Measurements from ENCODE around the gene RBMS1. TPM values are rescaled to one million over a fixed set of nuclear protein-coding genes. Genes with fewer than 3 reads are reported as not detected.

The RBMS1 gene
- total RNA-seq, 1 donor: 111 TPM

- Histone ChIP-seq H3K36me3 (ENCODE audit: insufficient read depth, low read length) (no peaks in the 10 kb centered on the region), H3K4me2 (ENCODE audit: insufficient read depth, low read length) (no peak overlapping the region), H3K27me3 (ENCODE audit: insufficient read depth, low read length) (no peaks in the 10 kb centered on the region), H3K4me1 (ENCODE audit: insufficient read depth, low read length) (peaks cover 33% of the 10 kb centered on the region), H3K27ac (ENCODE audit: low read depth, low read length) (no peak overlapping the region), H3K4me3 (ENCODE audit: insufficient read depth, low read length) (no peak overlapping the region), H3K9me3 (ENCODE audit: low read depth, low read length) (no peaks in the 10 kb centered on the region), H4K20me1 (ENCODE audit: insufficient read depth, low read length) (no peaks in the 10 kb centered on the region), H2AFZ (ENCODE audit: low read length) (no peak overlapping the region), H3K79me2 (ENCODE audit: insufficient read depth, low read length) (no peaks in the 10 kb centered on the region)
- TF ChIP-seq, protein P1, sequence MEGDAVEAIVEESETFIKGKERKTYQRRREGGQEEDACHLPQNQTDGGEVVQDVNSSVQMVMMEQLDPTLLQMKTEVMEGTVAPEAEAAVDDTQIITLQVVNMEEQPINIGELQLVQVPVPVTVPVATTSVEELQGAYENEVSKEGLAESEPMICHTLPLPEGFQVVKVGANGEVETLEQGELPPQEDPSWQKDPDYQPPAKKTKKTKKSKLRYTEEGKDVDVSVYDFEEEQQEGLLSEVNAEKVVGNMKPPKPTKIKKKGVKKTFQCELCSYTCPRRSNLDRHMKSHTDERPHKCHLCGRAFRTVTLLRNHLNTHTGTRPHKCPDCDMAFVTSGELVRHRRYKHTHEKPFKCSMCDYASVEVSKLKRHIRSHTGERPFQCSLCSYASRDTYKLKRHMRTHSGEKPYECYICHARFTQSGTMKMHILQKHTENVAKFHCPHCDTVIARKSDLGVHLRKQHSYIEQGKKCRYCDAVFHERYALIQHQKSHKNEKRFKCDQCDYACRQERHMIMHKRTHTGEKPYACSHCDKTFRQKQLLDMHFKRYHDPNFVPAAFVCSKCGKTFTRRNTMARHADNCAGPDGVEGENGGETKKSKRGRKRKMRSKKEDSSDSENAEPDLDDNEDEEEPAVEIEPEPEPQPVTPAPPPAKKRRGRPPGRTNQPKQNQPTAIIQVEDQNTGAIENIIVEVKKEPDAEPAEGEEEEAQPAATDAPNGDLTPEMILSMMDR (IDR thresholded peaks at IDR 0.05; ENCODE audit: extremely low read depth, low read depth, low read length): no peak
- no peak for DNase-seq (ENCODE audit: insufficient read length, low spot score, missing footprints)
Measured at GRCh38 chr2:160256507-160256906, 237.1 kb downstream of the RBMS1 start.

DNA sequence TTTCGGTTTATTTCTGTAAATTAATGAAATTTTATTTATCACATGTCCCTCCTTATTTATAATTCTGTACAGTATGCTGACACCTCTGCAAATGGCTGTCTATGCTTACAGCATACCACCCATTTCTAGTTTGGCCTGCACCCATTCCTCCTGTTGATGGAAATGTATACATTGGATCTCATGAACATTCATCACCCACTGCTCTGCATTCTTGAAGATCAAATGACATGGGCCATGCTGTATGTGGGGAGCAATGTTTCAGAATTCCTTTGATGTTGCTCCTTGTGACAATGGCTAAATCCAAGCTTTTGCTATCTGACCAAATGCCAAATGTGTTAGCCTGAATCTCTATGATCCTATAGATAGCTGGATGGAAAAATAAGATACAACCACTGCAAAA, 238.2 kb downstream of the RBMS1 start:
- TF ChIP-seq, protein P1 (IDR thresholded peaks at IDR 0.05; ENCODE audit: extremely low read depth, low read depth, low read length): no peak
- DNase-seq (ENCODE audit: insufficient read length, low spot score, missing footprints): no peak
- no peaks in the 10 kb centered on the region for H3K79me2 ChIP-seq (ENCODE audit: insufficient read depth, low read length)
- no peak overlapping the region for H3K4me2 ChIP-seq (ENCODE audit: insufficient read depth, low read length)
- peaks cover 33% of the 10 kb centered on the region for H3K4me1 ChIP-seq (ENCODE audit: insufficient read depth, low read length)
- H4K20me1 ChIP-seq (ENCODE audit: insufficient read depth, low read length): no peaks in the 10 kb centered on the region
- H3K27me3 ChIP-seq (ENCODE audit: insufficient read depth, low read length): no peaks in the 10 kb centered on the region
- no peak overlapping the region for H2AFZ ChIP-seq (ENCODE audit: low read length)
- H3K4me3 ChIP-seq (ENCODE audit: insufficient read depth, low read length): no peak overlapping the region
- H3K27ac ChIP-seq (ENCODE audit: low read depth, low read length): no peak overlapping the region
- H3K36me3 ChIP-seq (ENCODE audit: insufficient read depth, low read length): no peaks in the 10 kb centered on the region
- no peaks in the 10 kb centered on the region for H3K9me3 ChIP-seq (ENCODE audit: low read depth, low read length)

DNA sequence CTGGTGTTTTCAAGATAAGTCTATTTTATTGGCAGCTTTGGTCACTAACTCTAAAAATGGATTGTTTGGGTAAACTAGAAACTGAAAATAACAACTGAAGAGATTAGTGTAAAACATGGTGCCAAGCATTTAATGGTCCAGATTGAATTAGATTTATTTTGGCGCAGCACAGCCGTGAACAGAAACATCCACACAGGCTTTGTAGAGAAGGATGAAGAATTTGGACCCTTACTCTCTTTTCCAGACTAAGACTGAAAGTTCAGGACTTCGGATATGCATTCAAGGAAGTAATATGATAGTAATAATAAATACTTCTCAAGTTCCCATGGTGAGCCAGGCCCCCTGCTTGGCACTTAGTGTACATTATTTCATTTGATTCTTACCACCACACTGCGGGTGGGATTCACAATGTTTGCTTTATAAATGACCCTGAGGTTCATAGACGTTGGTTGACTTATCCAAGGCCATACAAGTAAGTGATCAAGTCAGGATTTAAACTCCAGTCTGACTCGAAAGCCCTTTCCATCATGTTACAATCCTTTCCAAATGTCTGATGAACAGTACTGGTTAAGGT, 239.3 kb downstream of the RBMS1 start:
- H3K36me3 ChIP-seq (ENCODE audit: insufficient read depth, low read length): no peaks in the 10 kb centered on the region
- H3K4me2 ChIP-seq (ENCODE audit: insufficient read depth, low read length): no peak overlapping the region
- no peaks in the 10 kb centered on the region for H3K27me3 ChIP-seq (ENCODE audit: insufficient read depth, low read length)
- H3K9me3 ChIP-seq (ENCODE audit: low read depth, low read length): no peaks in the 10 kb centered on the region
- no peak overlapping the region for H3K4me3 ChIP-seq (ENCODE audit: insufficient read depth, low read length)
- peaks cover 33% of the 10 kb centered on the region for H3K4me1 ChIP-seq (ENCODE audit: insufficient read depth, low read length)
- H2AFZ ChIP-seq (ENCODE audit: low read length): no peak overlapping the region
- no peak for DNase-seq (ENCODE audit: insufficient read length, low spot score, missing footprints)
- TF ChIP-seq, protein P1 (IDR thresholded peaks at IDR 0.05; ENCODE audit: extremely low read depth, low read depth, low read length): no peak
- no peaks in the 10 kb centered on the region for H4K20me1 ChIP-seq (ENCODE audit: insufficient read depth, low read length)
- H3K27ac ChIP-seq (ENCODE audit: low read depth, low read length): no peak overlapping the region
- H3K79me2 ChIP-seq (ENCODE audit: insufficient read depth, low read length): no peaks in the 10 kb centered on the region

DNA sequence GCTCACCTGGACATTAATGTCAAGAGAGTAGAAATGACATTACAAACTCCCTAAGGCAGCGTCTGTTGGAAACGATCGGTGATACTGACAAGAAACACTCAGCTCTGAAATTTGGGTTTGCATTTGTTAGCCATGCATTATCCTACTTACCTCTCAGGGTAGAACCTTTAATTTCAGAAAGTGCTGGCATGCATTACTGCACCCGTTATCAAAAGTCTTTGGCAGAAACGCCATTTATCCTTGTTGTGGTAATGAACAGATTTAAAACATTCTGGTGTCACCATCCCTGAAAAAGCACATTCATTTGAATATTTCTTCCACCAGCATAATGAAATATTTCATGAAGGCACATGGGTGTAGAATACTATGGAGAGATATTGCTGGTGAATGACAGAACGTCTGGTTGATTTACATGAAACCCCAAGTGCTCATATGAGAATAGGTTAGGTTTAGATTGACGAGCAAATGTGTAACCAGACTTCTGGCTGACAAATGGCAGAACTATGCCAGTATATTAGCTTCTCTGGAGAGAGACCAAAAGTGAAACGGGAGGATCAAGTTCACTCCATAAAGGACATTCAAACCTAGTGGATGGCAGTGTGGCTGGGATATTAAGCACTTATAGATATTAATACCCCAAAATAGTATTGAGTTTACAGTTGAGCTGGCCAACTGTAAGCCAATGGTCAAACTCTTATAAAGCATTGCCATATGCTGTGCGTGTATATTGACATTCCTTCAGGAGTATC, 240.0 kb downstream of the RBMS1 start:
- peak overlapping the region; percentile 4 for H2AFZ ChIP-seq (ENCODE audit: low read length)
- peak overlapping the region; percentile 28 for H3K4me2 ChIP-seq (ENCODE audit: insufficient read depth, low read length)
- no peak for DNase-seq (ENCODE audit: insufficient read length, low spot score, missing footprints)
- no peaks in the 10 kb centered on the region for H3K27me3 ChIP-seq (ENCODE audit: insufficient read depth, low read length)
- H3K27ac ChIP-seq (ENCODE audit: low read depth, low read length): no peak overlapping the region
- TF ChIP-seq, protein P1 (IDR thresholded peaks at IDR 0.05; ENCODE audit: extremely low read depth, low read depth, low read length): no peak
- H4K20me1 ChIP-seq (ENCODE audit: insufficient read depth, low read length): no peaks in the 10 kb centered on the region
- H3K4me3 ChIP-seq (ENCODE audit: insufficient read depth, low read length): no peak overlapping the region
- H3K79me2 ChIP-seq (ENCODE audit: insufficient read depth, low read length): no peaks in the 10 kb centered on the region
- peaks cover 33% of the 10 kb centered on the region for H3K4me1 ChIP-seq (ENCODE audit: insufficient read depth, low read length)
- H3K36me3 ChIP-seq (ENCODE audit: insufficient read depth, low read length): no peaks in the 10 kb centered on the region
- no peaks in the 10 kb centered on the region for H3K9me3 ChIP-seq (ENCODE audit: low read depth, low read length)
